Measurements from ENCODE around the gene PRH2.

GRCh38 chr12:10941916-10942607 is 13.0 kb downstream of the PRH2 start:
- TF ChIP-seq, protein P1, sequence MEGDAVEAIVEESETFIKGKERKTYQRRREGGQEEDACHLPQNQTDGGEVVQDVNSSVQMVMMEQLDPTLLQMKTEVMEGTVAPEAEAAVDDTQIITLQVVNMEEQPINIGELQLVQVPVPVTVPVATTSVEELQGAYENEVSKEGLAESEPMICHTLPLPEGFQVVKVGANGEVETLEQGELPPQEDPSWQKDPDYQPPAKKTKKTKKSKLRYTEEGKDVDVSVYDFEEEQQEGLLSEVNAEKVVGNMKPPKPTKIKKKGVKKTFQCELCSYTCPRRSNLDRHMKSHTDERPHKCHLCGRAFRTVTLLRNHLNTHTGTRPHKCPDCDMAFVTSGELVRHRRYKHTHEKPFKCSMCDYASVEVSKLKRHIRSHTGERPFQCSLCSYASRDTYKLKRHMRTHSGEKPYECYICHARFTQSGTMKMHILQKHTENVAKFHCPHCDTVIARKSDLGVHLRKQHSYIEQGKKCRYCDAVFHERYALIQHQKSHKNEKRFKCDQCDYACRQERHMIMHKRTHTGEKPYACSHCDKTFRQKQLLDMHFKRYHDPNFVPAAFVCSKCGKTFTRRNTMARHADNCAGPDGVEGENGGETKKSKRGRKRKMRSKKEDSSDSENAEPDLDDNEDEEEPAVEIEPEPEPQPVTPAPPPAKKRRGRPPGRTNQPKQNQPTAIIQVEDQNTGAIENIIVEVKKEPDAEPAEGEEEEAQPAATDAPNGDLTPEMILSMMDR (conservative IDR thresholded peaks at IDR 0.05), result no peak
- TF ChIP-seq EZH2 (IDR thresholded peaks at IDR 0.05; ENCODE audit: low read depth), result no peak
